ENCODE measurements around the gene PURA. TPM values are rescaled to one million over a fixed set of nuclear protein-coding genes. Genes with fewer than 3 reads are reported as not detected.

The PURA gene
- total RNA-seq, 1 donor from 2014 or later, result 10.6 TPM

- Mint-ChIP-seq H3K36me3 (ENCODE audit: low read depth) (no peaks in the 10 kb centered on the region), H3K4me1 (ENCODE audit: low read depth) (peaks cover 19% of the 10 kb centered on the region), H3K27ac (no peak overlapping the region), H3K9me3 (no peaks in the 10 kb centered on the region), H3K27me3 (ENCODE audit: insufficient read depth) (peaks cover 8% of the 10 kb centered on the region), H3K4me3 (no peak overlapping the region)
- intact Hi-C loops (cut with micrococcal nuclease), result no loop called here
- no peak for DNase-seq (ENCODE audit: low spot score)
Measured at GRCh38 chr5:140130949-140131733, 17.2 kb downstream of the PURA start.

DNA sequence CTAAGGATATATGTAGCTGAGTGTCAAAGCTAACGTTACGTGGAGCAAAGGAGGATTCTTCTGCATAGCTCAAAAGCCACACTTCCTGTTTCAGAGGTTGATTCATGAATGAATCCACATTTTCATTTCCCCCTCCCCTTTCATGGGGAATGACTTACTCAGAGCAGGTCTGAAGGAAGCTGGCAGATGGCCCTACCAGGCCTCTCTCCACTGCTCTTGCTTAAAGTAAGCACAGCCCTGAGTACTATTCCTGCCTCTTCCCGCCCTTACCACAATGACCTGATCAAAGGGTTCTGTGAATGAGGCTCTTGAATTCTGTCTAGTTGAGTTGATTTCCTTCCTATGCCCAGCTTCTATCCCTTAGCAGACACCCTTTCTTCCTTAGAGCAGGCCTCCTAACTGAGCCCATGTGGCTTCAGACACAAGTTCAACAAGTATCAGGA lies 18.1 kb downstream of the PURA start:
- H3K27me3 Mint-ChIP-seq (ENCODE audit: insufficient read depth), result peaks cover 9% of the 10 kb centered on the region
- no peaks in the 10 kb centered on the region for H3K36me3 Mint-ChIP-seq (ENCODE audit: low read depth)
- H3K4me3 Mint-ChIP-seq, result no peak overlapping the region
- H3K27ac Mint-ChIP-seq, result no peak overlapping the region
- peaks cover 19% of the 10 kb centered on the region for H3K4me1 Mint-ChIP-seq (ENCODE audit: low read depth)
- H3K9me3 Mint-ChIP-seq, result no peaks in the 10 kb centered on the region
- intact Hi-C loops (cut with micrococcal nuclease), result no loop called here
- DNase-seq (ENCODE audit: low spot score), result no peak

DNA sequence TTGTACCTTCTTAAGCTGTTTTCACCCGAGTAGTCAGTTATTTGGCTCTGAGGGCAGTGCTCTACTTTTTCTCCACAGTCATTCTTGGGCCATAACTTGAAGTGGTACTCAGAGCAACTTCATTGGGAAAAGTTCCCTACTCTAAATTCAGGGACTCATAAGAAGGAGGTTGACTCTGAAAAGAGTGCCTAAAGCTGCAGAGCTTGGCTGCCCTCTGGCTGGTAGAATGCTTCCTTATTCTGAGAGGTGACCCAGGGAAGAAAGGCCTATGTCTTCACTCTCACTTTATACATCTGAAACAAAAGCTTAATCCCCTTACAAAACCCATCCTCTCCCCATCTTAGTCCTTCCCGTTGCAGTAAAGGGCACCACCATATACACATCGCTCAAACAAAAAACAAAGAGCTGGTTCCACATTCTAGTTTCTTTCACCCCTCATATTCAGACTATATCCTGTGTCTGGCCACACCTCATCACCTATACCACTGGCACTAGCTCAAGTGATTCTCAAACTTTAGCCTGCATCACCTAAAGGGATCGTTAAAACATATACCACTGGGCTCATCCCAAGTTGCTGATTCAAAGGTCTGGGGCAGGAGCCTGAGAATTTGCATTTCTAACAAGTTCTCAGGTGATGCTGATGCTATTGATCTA lies 19.7 kb downstream of the PURA start:
- intact Hi-C loops (cut with micrococcal nuclease), result no loop called here
- no peaks in the 10 kb centered on the region for H3K9me3 Mint-ChIP-seq
- peaks cover 19% of the 10 kb centered on the region for H3K4me1 Mint-ChIP-seq (ENCODE audit: low read depth)
- H3K4me3 Mint-ChIP-seq, result no peak overlapping the region
- H3K27me3 Mint-ChIP-seq (ENCODE audit: insufficient read depth), result peaks cover 7% of the 10 kb centered on the region
- no peak overlapping the region for H3K27ac Mint-ChIP-seq
- H3K36me3 Mint-ChIP-seq (ENCODE audit: low read depth), result no peaks in the 10 kb centered on the region
- no peak for DNase-seq (ENCODE audit: low spot score)

GRCh38 chr5:140134277-140134935 lies 20.5 kb downstream of the PURA start:
- H3K4me1 Mint-ChIP-seq (ENCODE audit: low read depth), result peaks cover 19% of the 10 kb centered on the region
- peaks cover 6% of the 10 kb centered on the region for H3K27me3 Mint-ChIP-seq (ENCODE audit: insufficient read depth)
- H3K36me3 Mint-ChIP-seq (ENCODE audit: low read depth), result no peaks in the 10 kb centered on the region
- DNase-seq (ENCODE audit: low spot score), result no peak
- H3K4me3 Mint-ChIP-seq, result no peak overlapping the region
- H3K9me3 Mint-ChIP-seq, result no peaks in the 10 kb centered on the region
- no peak overlapping the region for H3K27ac Mint-ChIP-seq
- intact Hi-C loops (cut with micrococcal nuclease), result no loop called here

- intact Hi-C loops (cut with micrococcal nuclease), result no loop called here
Measured at GRCh38 chr5:140135127-140135526, 21.2 kb downstream of the PURA start.

GRCh38 chr5:140136624-140137023 lies 22.7 kb downstream of the PURA start:
- intact Hi-C loops (cut with micrococcal nuclease), result no loop called here
- no peak for DNase-seq (ENCODE audit: low spot score)
- Mint-ChIP-seq H3K27ac (no peak overlapping the region), H3K9me3 (no peaks in the 10 kb centered on the region), H3K4me1 (ENCODE audit: low read depth) (peaks cover 14% of the 10 kb centered on the region), H3K36me3 (ENCODE audit: low read depth) (no peaks in the 10 kb centered on the region), H3K4me3 (no peak overlapping the region), H3K27me3 (ENCODE audit: insufficient read depth) (peaks cover 17% of the 10 kb centered on the region)

More at GRCh38 chr5:140135127-140135526, 21.2 kb downstream of the PURA start:
- Mint-ChIP-seq H3K27ac (no peak overlapping the region), H3K27me3 (ENCODE audit: insufficient read depth) (peaks cover 11% of the 10 kb centered on the region), H3K9me3 (no peaks in the 10 kb centered on the region), H3K4me3 (no peak overlapping the region), H3K4me1 (ENCODE audit: low read depth) (peaks cover 19% of the 10 kb centered on the region), H3K36me3 (ENCODE audit: low read depth) (no peaks in the 10 kb centered on the region)
- DNase-seq (ENCODE audit: low spot score), result no peak

- H3K27me3 Mint-ChIP-seq (ENCODE audit: insufficient read depth), result peaks cover 28% of the 10 kb centered on the region
- no peak overlapping the region for H3K4me3 Mint-ChIP-seq
- no peaks in the 10 kb centered on the region for H3K36me3 Mint-ChIP-seq (ENCODE audit: low read depth)
- DNase-seq (ENCODE audit: low spot score), result no peak
- H3K27ac Mint-ChIP-seq, result no peak overlapping the region
- H3K4me1 Mint-ChIP-seq (ENCODE audit: low read depth), result peaks cover 5% of the 10 kb centered on the region
- intact Hi-C loops (cut with micrococcal nuclease), result no loop called here
- no peaks in the 10 kb centered on the region for H3K9me3 Mint-ChIP-seq
Measured at GRCh38 chr5:140140435-140140834, 26.5 kb downstream of the PURA start.

- H3K27ac Mint-ChIP-seq, result no peak overlapping the region
- intact Hi-C loops (cut with micrococcal nuclease), result no loop called here
- no peaks in the 10 kb centered on the region for H3K9me3 Mint-ChIP-seq
- H3K4me3 Mint-ChIP-seq, result no peak overlapping the region
- no peak for DNase-seq (ENCODE audit: low spot score)
- H3K27me3 Mint-ChIP-seq (ENCODE audit: insufficient read depth), result peaks cover 31% of the 10 kb centered on the region
- peaks cover 5% of the 10 kb centered on the region for H3K4me1 Mint-ChIP-seq (ENCODE audit: low read depth)
- no peaks in the 10 kb centered on the region for H3K36me3 Mint-ChIP-seq (ENCODE audit: low read depth)
Measured at GRCh38 chr5:140141241-140141640, 27.3 kb downstream of the PURA start.

DNA sequence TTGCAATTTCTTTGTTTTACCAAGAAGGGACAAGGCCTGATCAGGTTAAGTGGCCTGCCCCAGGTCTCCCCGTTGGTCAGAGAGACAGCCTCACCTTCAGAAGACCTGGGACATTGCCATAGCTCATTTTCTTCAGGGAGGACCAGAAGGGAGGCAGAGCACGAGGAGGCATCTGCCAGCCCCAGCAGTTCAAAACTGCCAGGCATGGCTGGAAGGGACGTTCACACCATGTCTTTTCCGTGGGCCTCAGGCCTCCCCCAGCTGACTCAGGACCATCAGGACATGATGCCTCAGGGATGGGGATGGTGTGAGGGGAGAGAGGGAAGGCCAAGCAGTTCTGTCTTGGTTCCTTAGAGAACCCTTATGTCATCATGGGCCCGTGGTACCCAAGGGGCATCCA lies 28.3 kb downstream of the PURA start:
- peaks cover 5% of the 10 kb centered on the region for H3K4me1 Mint-ChIP-seq (ENCODE audit: low read depth)
- H3K27ac Mint-ChIP-seq, result no peak overlapping the region
- DNase-seq (ENCODE audit: low spot score), result no peak
- H3K36me3 Mint-ChIP-seq (ENCODE audit: low read depth), result no peaks in the 10 kb centered on the region
- intact Hi-C loops (cut with micrococcal nuclease), result no loop called here
- H3K27me3 Mint-ChIP-seq (ENCODE audit: insufficient read depth), result peaks cover 36% of the 10 kb centered on the region
- H3K9me3 Mint-ChIP-seq, result no peaks in the 10 kb centered on the region
- no peak overlapping the region for H3K4me3 Mint-ChIP-seq

- Mint-ChIP-seq H3K27me3 (ENCODE audit: insufficient read depth) (peaks cover 42% of the 10 kb centered on the region), H3K4me3 (no peak overlapping the region), H3K9me3 (no peaks in the 10 kb centered on the region), H3K4me1 (ENCODE audit: low read depth) (peaks cover 5% of the 10 kb centered on the region), H3K36me3 (ENCODE audit: low read depth) (no peaks in the 10 kb centered on the region), H3K27ac (no peak overlapping the region)
- intact Hi-C loops (cut with micrococcal nuclease), result no loop called here
- no peak for DNase-seq (ENCODE audit: low spot score)
Measured at GRCh38 chr5:140142856-140143255, 28.9 kb downstream of the PURA start.

DNA sequence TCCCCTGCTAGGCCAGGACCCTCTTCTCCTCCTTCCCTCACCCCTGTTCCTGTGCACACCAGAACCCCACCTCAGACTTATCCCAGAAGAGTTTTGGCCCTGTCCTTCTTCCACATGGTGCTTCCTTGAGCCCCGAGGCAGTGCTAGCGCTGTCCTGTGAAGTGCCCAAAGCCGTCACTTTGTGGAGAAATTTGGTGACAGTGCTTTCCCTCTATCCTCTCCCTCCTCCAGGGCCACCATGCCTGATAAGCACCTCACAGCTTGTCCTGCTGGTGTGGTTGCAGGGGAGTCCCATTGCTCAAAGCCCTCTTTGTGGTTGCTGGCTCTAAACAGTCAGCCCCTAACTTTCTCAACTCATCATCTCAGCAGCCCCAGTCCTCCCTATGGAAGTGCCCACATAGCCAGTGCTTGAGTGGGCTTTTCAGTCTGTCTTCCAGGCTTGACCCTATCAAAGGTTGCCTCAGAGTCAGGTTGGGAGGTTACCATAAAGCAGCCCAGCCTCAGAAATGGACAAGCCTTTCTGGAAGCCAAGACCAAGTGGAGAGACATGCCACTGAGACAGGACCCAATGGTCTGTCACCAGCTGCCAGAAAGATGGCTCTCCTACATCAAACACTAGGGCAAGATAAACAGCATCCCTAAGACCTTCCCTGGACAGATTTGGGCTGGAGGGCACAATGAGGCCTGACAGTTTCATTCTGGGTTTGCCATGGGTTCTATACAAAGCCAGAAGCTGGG lies 29.8 kb downstream of the PURA start:
- H3K4me3 Mint-ChIP-seq, result no peak overlapping the region
- no peaks in the 10 kb centered on the region for H3K36me3 Mint-ChIP-seq (ENCODE audit: low read depth)
- H3K27me3 Mint-ChIP-seq (ENCODE audit: insufficient read depth), result peaks cover 49% of the 10 kb centered on the region
- H3K4me1 Mint-ChIP-seq (ENCODE audit: low read depth), result peaks cover 5% of the 10 kb centered on the region
- H3K9me3 Mint-ChIP-seq, result no peaks in the 10 kb centered on the region
- no peak overlapping the region for H3K27ac Mint-ChIP-seq
- no peak for DNase-seq (ENCODE audit: low spot score)
- intact Hi-C loops (cut with micrococcal nuclease), result loop anchor here (1.0 to 2.0 kb wide), 5 partner anchors 14 to 70 kb away; partner anchors contain the start of gene PURA

GRCh38 chr5:140145256-140145655 lies 31.3 kb downstream of the PURA start:
- Mint-ChIP-seq H3K4me1 (ENCODE audit: low read depth) (peaks cover 5% of the 10 kb centered on the region), H3K27ac (no peak overlapping the region), H3K36me3 (ENCODE audit: low read depth) (no peaks in the 10 kb centered on the region), H3K27me3 (ENCODE audit: insufficient read depth) (peaks cover 42% of the 10 kb centered on the region), H3K4me3 (peak overlapping the region; percentile 43), H3K9me3 (no peaks in the 10 kb centered on the region)
- no peak for DNase-seq (ENCODE audit: low spot score)
- intact Hi-C loops (cut with micrococcal nuclease), result loop anchor here (2.0 kb wide), 1 partner anchor 22 kb away; no protein-coding TSS in a partner anchor

All from activated T-helper 1 cell treated with anti-CD3 and anti-CD28 coated beads, Interleukin-12 subunit alpha, Interleukin-12 subunit beta, Interleukin-2, Interleukin-4 antibody, amounts not matched to agents 30 ng/mL and 10 ng/mL and 1 ng/mL, durations not matched to agents 14 hours and 24 hours and 36 hours (primary cell).